Measurements from ENCODE around the gene MAN1C1. TPM values are rescaled to one million over a fixed set of nuclear protein-coding genes. Genes with fewer than 3 reads are reported as not detected.

MAN1C1 gene
- polyA plus RNA-seq, 1 donor from 2014 or later, result 1.3 TPM

DNA sequence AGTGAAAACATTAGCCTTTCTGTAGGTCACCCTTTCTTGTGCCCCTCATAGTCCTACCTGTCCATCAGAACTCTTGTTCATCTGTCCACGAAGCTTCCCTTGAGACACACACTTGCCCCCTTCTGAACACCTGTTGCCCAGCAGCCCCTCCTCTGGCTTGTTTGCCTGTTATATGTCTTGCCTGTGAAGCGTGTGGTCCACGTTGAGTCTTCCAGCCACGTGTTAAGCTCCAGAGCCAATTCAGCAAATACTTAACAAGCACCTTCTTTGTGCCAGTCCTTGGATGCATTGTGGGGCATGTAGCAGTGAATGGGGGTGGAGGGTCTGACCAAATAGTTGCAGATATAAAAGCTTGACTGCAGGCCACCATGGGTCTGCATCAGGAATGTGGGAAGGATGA lies 66.6 kb downstream of the MAN1C1 start:
- Histone ChIP-seq H3K79me2 (replicated peaks; ENCODE audit: insufficient read depth, low read length) (no peaks in the 10 kb centered on the region), H3K27me3 (ENCODE audit: insufficient read depth, low read depth, low read length) (no peaks in the 10 kb centered on the region), H3K9me2 (ENCODE audit: insufficient read depth, low read length) (no peaks in the 10 kb centered on the region), H3K4me3 (ENCODE audit: low read length) (no peak overlapping the region), H3K9me3 (ENCODE audit: low read length) (no peaks in the 10 kb centered on the region), H3K27ac (ENCODE audit: low read length) (no peak overlapping the region), H3K9ac (ENCODE audit: low read length) (no peak overlapping the region), H3F3A (ENCODE audit: insufficient read depth, low read length, poor library complexity, severe bottlenecking) (no peaks in the 10 kb centered on the region), H4K20me1 (ENCODE audit: insufficient read depth) (no peaks in the 10 kb centered on the region), H3K4me2 (ENCODE audit: low read length) (no peak overlapping the region), H3K36me3 (ENCODE audit: insufficient read depth, low read length) (no peaks in the 10 kb centered on the region), H2AFZ (ENCODE audit: low read depth, low read length) (no peak overlapping the region)
- TF ChIP-seq, protein P1, sequence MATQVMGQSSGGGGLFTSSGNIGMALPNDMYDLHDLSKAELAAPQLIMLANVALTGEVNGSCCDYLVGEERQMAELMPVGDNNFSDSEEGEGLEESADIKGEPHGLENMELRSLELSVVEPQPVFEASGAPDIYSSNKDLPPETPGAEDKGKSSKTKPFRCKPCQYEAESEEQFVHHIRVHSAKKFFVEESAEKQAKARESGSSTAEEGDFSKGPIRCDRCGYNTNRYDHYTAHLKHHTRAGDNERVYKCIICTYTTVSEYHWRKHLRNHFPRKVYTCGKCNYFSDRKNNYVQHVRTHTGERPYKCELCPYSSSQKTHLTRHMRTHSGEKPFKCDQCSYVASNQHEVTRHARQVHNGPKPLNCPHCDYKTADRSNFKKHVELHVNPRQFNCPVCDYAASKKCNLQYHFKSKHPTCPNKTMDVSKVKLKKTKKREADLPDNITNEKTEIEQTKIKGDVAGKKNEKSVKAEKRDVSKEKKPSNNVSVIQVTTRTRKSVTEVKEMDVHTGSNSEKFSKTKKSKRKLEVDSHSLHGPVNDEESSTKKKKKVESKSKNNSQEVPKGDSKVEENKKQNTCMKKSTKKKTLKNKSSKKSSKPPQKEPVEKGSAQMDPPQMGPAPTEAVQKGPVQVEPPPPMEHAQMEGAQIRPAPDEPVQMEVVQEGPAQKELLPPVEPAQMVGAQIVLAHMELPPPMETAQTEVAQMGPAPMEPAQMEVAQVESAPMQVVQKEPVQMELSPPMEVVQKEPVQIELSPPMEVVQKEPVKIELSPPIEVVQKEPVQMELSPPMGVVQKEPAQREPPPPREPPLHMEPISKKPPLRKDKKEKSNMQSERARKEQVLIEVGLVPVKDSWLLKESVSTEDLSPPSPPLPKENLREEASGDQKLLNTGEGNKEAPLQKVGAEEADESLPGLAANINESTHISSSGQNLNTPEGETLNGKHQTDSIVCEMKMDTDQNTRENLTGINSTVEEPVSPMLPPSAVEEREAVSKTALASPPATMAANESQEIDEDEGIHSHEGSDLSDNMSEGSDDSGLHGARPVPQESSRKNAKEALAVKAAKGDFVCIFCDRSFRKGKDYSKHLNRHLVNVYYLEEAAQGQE (IDR thresholded peaks at IDR 0.05; ENCODE audit: borderline replicate concordance), result no peak
- TF ChIP-seq RAD21 (conservative IDR thresholded peaks at IDR 0.05), result no peak
- TF ChIP-seq, protein P2, sequence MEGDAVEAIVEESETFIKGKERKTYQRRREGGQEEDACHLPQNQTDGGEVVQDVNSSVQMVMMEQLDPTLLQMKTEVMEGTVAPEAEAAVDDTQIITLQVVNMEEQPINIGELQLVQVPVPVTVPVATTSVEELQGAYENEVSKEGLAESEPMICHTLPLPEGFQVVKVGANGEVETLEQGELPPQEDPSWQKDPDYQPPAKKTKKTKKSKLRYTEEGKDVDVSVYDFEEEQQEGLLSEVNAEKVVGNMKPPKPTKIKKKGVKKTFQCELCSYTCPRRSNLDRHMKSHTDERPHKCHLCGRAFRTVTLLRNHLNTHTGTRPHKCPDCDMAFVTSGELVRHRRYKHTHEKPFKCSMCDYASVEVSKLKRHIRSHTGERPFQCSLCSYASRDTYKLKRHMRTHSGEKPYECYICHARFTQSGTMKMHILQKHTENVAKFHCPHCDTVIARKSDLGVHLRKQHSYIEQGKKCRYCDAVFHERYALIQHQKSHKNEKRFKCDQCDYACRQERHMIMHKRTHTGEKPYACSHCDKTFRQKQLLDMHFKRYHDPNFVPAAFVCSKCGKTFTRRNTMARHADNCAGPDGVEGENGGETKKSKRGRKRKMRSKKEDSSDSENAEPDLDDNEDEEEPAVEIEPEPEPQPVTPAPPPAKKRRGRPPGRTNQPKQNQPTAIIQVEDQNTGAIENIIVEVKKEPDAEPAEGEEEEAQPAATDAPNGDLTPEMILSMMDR (IDR thresholded peaks at IDR 0.05; ENCODE audit: poor library complexity, severe bottlenecking), result no peak
- TF ChIP-seq MXI1 (conservative IDR thresholded peaks at IDR 0.05; ENCODE audit: poor library complexity, severe bottlenecking), result no peak
- no peak for TF ChIP-seq EP300 (conservative IDR thresholded peaks at IDR 0.05; ENCODE audit: poor library complexity, severe bottlenecking)
- TF ChIP-seq SMC3 (conservative IDR thresholded peaks at IDR 0.05; ENCODE audit: poor library complexity), result no peak
- TF ChIP-seq EZH2 (IDR thresholded peaks at IDR 0.05; ENCODE audit: borderline replicate concordance, insufficient read depth, low read length, poor library complexity, severe bottlenecking), result no peak
- no peak for TF ChIP-seq TAF1 (IDR thresholded peaks at IDR 0.05; ENCODE audit: low read depth)
- no peak for TF ChIP-seq POLR2AphosphoS5 (IDR thresholded peaks at IDR 0.05)

DNA sequence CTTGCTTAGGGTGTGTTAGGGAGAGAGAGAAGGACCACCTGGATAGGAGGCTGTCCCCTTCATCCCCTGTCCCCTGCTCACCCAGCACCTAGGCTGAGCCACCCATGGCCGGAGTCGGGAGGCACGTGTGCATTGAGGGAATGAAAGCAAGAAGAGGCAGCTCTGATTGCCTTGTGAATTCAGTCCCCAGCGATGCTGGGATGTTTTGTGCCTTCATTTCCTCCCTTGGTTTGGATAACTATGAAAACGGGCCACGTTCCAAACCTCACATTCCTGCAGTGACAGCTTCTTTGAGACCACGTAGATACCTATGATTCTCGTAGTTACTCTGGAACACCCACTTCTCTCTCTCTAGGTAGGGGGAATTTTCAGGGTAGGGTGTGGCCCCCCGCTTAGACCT lies 67.1 kb downstream of the MAN1C1 start:
- H4K20me1 ChIP-seq (ENCODE audit: insufficient read depth), result no peaks in the 10 kb centered on the region
- no peak overlapping the region for H3K9ac ChIP-seq (ENCODE audit: low read length)
- H2AFZ ChIP-seq (ENCODE audit: low read depth, low read length), result no peak overlapping the region
- TF ChIP-seq RAD21 (conservative IDR thresholded peaks at IDR 0.05) (no peak), MXI1 (conservative IDR thresholded peaks at IDR 0.05; ENCODE audit: poor library complexity, severe bottlenecking) (no peak), EP300 (conservative IDR thresholded peaks at IDR 0.05; ENCODE audit: poor library complexity, severe bottlenecking) (no peak), SMC3 (conservative IDR thresholded peaks at IDR 0.05; ENCODE audit: poor library complexity) (no peak), TAF1 (IDR thresholded peaks at IDR 0.05; ENCODE audit: low read depth) (no peak), EZH2 (IDR thresholded peaks at IDR 0.05; ENCODE audit: borderline replicate concordance, insufficient read depth, low read length, poor library complexity, severe bottlenecking) (no peak), POLR2AphosphoS5 (IDR thresholded peaks at IDR 0.05) (no peak)
- TF ChIP-seq, protein P2 (IDR thresholded peaks at IDR 0.05; ENCODE audit: poor library complexity, severe bottlenecking), result no peak
- TF ChIP-seq, protein P1 (IDR thresholded peaks at IDR 0.05; ENCODE audit: borderline replicate concordance), result no peak
- H3K36me3 ChIP-seq (ENCODE audit: insufficient read depth, low read length), result no peaks in the 10 kb centered on the region
- H3F3A ChIP-seq (ENCODE audit: insufficient read depth, low read length, poor library complexity, severe bottlenecking), result no peaks in the 10 kb centered on the region
- no peaks in the 10 kb centered on the region for H3K27me3 ChIP-seq (ENCODE audit: insufficient read depth, low read depth, low read length)
- H3K9me3 ChIP-seq (ENCODE audit: low read length), result no peaks in the 10 kb centered on the region
- no peak overlapping the region for H3K4me3 ChIP-seq (ENCODE audit: low read length)
- H3K9me2 ChIP-seq (ENCODE audit: insufficient read depth, low read length), result no peaks in the 10 kb centered on the region
- H3K4me2 ChIP-seq (ENCODE audit: low read length), result no peak overlapping the region
- H3K79me2 ChIP-seq (replicated peaks; ENCODE audit: insufficient read depth, low read length), result no peaks in the 10 kb centered on the region
- no peak overlapping the region for H3K27ac ChIP-seq (ENCODE audit: low read length)
